ENCODE data around the gene SPARCL1.
"Not testable (repeated sequence)": the region's sequence is repeated elsewhere in the genome, so short reads cannot be mapped to it uniquely, and the experiment has no call there.

The SPARCL1 gene

DNA sequence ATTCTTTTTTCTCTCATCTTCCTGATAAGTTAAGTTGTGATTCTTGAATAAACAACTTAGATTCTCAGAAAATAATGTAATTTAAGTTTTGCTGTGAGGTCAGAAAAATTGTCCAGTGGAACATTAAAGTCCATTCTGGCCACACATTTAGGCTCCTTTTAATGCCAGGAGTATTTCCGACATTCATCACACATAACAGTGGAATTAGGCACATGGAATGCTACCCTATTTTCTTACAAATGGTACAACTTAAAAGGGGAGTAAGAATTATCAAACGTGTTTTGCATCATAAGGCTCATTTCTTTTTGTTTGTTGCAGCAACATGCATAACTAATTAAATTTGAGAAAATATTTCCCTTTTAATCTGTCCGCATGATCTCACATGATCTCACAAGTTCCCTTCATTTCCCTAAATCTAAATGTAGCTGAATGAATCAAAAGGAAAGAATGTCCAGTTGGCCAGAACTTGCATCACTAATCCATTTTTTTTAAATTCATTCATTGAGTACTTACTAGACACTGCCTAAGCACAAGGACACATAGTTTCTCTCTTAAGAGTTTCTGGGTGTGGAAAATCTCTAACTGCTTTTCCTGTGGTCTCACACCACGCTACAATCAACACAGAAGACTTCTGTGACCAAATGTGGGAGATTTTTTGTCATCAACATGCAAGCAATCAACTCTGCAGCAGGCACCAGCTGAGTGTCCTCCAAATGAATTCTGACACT, 22.0 kb downstream of the SPARCL1 start:
- DNase-seq (ENCODE audit: low read depth): peak; percentile 52
- no peak overlapping the region for H3K4me3 ChIP-seq (ENCODE audit: low read depth, low read length)

DNA sequence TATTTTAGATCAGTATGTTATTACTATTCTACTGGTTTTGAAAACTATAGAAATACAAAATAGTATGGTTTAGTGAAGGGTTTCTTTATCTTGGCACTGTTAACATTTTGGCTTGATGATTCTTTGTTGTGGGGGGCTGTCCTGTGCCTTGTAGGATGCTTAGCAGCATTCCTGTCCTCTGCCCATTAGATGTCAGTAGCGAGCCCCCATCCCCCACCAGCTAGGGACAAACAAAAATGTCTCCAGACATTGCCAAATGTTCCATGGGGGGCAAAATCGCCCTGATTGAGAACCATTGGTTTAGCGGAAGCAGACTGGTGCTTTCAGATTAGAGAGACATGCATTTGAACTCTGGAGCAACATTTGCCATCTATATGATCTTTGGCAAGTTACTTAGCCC, 23.3 kb downstream of the SPARCL1 start:
- DNase-seq (ENCODE audit: low read depth): no peak
- H3K4me3 ChIP-seq (ENCODE audit: low read depth, low read length): no peak overlapping the region

DNA sequence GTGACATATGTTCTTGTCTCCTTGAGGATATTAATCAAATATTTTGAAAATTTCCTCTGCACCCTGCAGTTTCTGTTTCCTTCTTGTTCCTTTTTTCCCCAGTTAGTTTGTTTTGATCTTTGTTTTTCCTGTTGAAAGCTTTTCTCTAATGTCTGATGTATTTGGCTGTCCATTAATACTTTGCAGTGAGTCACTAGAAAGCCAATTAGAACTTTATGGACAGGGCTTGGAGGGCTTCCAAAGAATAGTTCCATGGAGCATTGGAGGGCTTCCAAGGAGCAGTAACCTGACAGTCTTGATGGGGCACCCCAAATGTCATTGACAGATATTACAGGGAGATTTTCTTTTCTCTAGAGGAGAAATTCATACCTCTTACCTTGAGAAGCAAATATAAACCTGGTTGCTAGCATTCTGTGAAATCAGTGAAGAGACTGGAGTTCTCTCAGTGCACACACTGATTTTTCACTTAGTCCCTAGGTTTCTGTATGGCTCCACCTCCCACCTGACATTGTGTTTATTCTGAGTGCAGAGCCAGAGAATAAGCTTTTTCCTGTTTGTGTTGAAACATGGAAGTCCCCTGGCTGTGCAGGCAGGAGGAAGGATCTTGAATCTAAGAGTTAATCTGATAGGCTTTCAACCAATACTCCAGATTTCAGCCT, 26.5 kb downstream of the SPARCL1 start:
- no peak overlapping the region for H3K4me3 ChIP-seq (ENCODE audit: low read depth, low read length)
- no peak for DNase-seq (ENCODE audit: low read depth)

DNA sequence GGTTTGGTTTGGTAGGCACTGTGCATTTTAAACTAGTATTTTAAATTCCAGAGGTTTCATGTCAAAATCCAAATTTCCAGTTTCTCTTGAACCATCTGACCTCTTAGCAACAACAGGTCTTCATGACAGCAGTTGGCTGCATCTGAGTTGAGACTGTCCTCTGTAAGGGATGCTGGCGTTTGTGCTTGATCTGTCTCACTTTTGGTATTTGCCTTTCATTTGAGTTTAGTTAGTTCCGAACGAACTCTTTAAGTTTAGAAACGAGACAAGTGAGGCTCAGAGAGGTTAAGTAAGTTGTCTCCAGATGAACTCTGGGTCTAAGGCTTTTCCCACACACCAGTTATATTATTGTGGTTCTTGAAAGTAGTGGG, 29.1 kb downstream of the SPARCL1 start:
- DNase-seq (ENCODE audit: low read depth): no peak
- no peak overlapping the region for H3K4me3 ChIP-seq (ENCODE audit: low read depth, low read length)

DNA sequence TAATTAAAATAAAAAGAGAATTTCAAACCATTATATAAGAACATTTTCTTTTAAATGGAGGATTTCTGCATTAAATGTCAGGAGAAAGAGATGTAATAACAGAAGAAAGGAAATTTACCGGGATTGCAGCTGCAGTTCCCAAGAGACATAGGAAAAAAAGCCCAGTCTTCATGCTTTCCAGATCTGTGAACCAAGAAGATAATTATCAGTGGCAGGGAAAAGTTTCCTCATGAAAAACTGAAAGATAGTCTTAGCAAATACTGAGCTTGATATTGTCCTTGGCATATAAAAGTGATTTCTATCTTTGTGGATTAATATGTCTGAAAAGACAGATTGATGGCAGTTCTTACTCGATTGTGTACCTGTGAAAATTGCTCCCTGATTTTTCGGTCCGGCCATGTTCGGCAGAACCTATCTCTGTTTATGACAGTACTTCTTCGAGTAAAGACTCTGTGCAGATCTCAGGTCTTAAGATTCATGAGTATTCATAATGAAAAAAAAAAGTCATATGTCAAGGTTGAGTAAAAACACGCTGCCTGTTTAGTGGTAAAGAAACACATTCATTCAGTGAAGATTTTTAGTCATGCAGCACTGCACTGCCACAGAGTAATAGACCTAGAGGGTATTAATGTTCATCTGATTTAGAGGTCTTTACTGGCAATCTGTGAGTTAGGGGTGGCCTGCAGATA, 29.6 kb downstream of the SPARCL1 start:
- DNase-seq (ENCODE audit: low read depth): no peak
- no peak overlapping the region for H3K4me3 ChIP-seq (ENCODE audit: low read depth, low read length)

DNA sequence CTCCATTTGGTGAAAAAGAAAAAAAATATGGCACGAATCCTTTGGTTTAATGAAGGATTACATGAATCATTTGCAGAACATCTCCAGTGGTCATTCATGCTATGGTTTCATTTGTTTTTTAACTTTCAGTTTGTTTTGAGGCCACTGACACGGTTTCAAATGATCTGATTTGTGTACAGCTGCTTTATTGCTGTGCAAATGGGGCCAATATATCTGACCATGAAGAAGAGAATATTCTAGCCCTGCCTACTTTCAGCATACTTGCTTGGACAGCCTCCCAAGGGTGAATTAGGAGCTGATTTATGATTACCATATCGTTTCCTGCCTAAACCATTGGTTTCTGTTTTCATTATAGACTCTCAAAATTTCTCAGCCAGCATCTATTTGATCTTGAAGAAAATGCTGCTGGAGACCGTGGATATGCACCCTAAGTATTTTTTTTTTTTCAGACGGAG, 30.7 kb downstream of the SPARCL1 start:
- peak; percentile 80 for DNase-seq (ENCODE audit: low read depth)
- peak overlapping the region; percentile 10 for H3K4me3 ChIP-seq (ENCODE audit: low read depth, low read length)

DNA sequence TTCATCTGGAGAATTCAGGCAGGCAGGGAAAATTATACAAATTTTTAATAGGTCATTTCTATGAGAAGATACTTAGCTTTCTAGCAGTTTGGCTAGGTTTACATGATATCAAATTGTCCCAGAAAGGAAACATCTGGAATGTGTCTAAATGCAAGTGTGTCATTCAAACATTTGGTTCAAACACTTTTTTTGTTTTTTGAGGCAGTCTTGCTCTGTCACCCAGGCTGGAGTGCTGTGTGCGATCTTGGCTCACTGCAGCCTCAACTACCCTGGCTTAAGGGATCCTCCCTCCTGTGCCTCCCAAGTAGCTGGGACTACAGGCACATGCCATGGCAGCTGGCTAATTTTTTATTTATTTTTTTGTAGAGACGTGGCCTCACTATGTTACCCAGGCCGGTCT, 31.6 kb downstream of the SPARCL1 start:
- no peak for DNase-seq (ENCODE audit: low read depth)

DNA sequence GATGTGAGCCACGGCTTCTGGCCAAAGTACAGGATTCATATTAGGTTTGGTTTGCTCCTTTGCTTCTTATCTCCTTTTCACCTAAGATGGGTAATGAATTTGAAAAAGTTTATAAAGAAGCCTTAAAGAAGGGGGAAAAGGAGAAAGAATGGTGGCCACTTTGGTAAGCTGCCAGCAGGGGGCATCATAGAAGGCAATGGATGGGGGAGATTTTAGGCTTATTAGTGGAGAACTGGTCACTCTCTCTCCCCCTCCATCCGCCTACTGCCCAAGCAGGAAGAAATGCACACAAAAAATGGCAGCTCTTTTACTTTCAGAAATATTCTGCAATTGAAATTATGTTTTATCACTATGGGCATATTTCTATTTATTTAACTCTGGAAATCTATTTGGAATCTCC, 32.0 kb downstream of the SPARCL1 start:
- DNase-seq (ENCODE audit: low read depth): no peak

More for the DNA sequence above, 31.6 kb downstream of the SPARCL1 start:
- H3K4me3 ChIP-seq (ENCODE audit: low read depth, low read length): no peak overlapping the region

DNA sequence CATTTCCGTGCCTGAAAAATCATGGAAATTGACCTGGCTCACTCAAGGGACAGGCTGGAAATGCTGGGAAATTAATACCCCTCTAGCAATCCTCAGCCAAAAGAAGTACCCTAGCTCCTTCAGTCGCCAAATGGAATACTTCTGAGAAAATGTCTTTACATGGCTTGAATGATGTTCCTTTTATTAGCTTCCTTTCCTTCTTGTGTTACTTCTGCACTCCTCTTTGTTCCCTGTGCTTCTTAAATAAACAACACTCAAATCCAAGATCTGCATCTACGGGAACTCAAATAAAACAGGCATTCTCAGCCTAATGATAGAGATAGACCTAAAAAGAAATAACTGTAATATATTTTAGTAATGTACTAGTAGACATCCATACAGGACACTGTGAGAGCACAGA, 36.1 kb downstream of the SPARCL1 start:
- no peak for DNase-seq (ENCODE audit: low read depth)
- no peak overlapping the region for H3K4me3 ChIP-seq (ENCODE audit: low read depth, low read length)

More for the DNA sequence above, 32.0 kb downstream of the SPARCL1 start:
- no peak overlapping the region for H3K4me3 ChIP-seq (ENCODE audit: low read depth, low read length)

DNA sequence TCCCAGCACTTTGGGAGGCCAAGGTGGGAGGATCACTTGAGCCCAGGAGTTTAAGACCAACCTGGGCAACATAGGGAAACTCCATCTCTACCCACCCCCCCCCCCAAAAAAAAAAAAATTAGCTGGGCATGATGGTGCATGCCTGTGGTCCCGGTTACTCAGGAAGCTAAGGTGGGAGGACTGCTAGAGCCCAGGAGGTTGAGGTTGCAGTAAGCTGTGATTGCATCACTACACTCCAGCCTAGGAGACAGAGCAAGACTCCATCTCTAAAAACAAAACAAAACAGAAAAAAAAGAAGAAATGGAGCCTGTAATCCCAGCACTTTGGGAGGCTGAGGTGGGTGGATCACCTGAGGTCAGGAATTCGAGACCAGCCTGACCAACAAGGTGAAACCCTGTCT, 37.3 kb downstream of the SPARCL1 start:
- not testable (repeated sequence) for DNase-seq (ENCODE audit: low read depth); H3K4me3 ChIP-seq (ENCODE audit: low read depth, low read length)

DNA sequence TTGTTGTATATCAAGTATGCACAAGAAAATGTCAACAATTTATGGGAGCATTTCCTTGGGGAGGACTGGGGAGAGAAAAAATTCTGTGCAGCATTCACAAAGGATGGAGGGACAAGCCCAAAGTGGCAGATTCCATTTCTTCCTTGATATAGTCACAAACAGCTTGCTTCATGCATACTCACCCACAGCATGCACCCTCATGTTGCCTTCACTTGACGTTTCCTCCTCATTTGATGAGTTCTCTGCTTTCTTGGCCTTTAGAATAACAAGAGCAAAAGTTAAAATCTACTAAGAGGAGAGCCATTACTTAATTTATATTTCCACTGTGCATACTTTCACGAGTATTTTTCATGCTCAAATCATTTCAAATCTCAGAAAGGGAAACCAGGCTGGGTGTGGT, 37.7 kb downstream of the SPARCL1 start:
- no peak overlapping the region for H3K4me3 ChIP-seq (ENCODE audit: low read depth, low read length)
- no peak for DNase-seq (ENCODE audit: low read depth)

DNA sequence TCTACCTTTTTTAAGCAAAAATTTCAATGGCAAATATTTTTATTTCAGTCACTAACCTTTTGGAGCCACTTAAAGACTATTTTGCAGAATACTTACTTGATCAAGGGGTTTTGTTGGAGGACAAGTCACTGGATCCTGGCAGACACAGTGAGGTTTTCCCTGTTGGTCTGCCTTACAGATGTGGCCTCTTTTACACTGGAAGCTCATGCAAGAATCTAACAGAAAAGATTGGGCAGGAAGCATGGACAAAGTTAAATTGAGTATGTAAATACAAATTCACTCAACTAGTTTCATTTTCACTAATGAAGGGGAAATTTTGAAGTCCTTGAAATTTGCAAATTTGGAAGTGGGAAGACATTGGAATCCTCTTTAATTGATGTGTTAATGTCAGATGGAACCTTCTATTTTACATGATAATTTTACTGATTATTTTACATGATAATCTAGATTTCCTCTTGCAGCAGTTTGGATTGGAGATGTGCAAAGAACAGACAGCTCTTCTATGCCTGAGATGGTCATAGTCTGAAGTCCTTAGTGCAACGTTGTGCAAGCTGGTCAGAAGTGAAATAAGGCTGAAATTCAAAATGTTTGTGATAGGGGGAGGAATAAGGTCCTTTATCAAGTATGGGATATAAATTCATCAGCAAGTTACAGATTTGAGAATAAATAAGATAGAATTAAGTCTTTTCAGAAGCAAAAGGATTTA, 38.4 kb downstream of the SPARCL1 start:
- H3K4me3 ChIP-seq (ENCODE audit: low read depth, low read length): no peak overlapping the region
- no peak for DNase-seq (ENCODE audit: low read depth)

DNA sequence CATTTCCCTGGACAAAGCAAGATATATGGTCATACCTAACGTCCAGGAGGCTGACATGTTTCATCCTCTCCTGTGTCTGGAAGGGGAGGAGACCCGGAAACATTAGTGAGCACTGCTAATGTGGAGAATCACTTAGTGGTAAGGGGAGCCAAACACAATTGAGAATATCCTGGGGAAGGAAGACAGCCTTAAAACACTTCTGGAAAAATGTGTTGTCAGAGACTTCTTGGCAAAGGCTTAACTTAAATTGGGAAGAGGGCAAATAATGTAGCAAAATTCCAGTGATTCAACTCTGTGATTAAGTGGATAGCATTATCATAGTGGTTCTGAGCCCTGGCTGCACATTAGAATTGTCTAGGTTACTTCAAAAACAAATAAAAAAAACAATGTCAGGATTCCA, 39.5 kb downstream of the SPARCL1 start:
- no peak overlapping the region for H3K4me3 ChIP-seq (ENCODE audit: low read depth, low read length)
- DNase-seq (ENCODE audit: low read depth): no peak

DNA sequence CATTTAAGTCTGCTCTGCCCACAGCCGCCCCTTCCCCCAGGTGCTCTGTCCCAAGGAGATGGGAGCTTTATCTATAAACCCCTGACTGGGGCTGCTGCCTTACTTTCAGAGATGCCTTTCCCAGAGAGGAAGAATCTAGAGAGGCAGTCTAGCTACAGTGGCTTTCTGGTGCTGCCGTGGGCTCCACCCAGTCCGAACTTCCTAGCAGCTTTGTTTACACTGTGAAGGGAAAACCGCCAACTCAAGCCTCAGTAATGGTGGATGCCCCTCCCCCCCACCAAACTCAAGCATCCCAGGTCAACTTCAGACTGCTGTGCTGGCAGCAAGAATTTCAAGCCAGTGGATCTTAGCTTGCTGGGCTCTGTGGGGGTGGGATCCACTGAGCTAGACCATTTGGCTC, 40.5 kb downstream of the SPARCL1 start:
- H3K4me3 ChIP-seq (ENCODE audit: low read depth, low read length); DNase-seq (ENCODE audit: low read depth): not testable (repeated sequence)

DNA sequence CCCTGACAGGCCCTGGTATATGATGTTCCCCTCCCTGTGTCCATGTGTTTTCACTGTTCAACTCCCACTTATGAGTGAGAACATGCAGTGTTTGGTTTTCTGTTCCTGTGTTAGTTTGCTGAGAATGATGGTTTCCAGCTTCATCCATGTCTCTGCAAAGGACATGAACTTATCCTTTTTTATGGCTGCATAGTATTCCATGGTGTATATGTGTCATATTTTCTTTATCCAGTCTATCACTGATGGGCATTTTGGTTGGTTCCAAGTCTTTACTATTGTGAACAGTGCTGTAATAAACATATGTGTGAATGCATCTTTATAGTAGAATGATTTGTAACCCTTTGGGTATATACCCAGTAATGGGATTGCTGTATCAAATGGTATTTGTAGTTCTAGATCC, 45.9 kb downstream of the SPARCL1 start:
- DNase-seq (ENCODE audit: low read depth); H3K4me3 ChIP-seq (ENCODE audit: low read depth, low read length): not testable (repeated sequence)

DNA sequence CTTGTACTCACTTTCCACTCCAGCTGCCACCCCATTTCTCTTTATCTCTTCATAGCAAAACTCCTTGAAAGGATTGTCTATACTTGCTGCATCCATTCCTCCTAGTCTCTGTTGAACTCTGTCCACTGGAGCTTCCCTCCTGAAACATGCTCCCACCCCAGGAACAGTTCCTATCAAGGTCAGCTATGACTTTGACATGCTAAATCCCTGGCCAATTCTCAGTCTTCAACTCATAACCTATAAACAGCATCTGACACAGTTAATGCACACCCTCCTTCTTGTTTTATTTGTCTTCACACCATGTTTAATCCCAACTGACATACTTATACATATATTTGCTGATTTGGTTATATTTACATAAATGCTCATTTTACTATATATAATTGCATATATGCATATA, 47.8 kb downstream of the SPARCL1 start:
- H3K4me3 ChIP-seq (ENCODE audit: low read depth, low read length): no peak overlapping the region

DNA sequence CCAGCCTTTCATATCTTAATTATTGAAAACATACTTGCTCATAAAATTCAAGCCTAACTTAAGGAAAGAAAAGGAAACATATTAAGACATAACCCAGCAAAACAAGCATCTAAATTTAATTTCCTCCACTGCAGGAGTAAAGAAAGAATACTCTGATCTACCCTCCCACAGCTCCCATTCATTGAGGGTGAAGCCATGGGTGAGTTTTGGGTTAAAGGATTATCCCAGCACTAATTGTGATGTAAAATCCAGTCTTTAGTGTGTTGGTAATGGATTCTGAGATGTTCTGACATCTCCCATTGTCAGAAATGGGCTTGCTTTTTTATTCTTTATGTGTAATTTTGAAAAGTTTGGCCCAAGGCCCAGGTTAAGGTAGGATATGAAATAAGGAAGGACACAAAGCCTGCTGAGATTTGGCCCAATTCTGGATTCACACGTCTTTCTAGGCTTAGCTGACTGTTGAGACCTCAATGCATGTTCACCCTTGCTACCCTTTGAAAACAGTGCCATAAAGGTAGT, 50.4 kb downstream of the SPARCL1 start:
- no peak for DNase-seq (ENCODE audit: low read depth)
- no peak overlapping the region for H3K4me3 ChIP-seq (ENCODE audit: low read depth, low read length)

More for the DNA sequence above, 47.8 kb downstream of the SPARCL1 start:
- no peak for DNase-seq (ENCODE audit: low read depth)

DNA sequence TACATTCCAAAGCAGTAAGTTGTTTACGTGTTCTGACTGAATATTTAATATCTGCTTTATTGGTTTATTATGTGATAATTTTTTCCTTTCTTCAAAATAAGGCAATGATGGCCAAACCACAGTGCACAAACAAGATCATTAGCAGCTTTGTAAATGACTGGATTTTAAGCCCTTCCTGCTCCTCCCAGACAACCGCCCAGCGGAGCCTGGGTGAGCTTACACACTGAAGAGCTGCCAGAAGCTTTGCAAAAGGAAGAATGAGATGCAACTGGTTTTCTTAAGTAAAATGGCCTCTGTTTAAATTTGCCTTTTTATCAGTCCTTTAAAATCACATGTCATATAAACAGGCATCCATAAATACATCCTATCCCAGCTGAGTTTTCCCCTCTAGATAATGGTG, 52.2 kb downstream of the SPARCL1 start:
- H3K4me3 ChIP-seq (ENCODE audit: low read depth, low read length): no peak overlapping the region
- DNase-seq (ENCODE audit: low read depth): no peak

DNA sequence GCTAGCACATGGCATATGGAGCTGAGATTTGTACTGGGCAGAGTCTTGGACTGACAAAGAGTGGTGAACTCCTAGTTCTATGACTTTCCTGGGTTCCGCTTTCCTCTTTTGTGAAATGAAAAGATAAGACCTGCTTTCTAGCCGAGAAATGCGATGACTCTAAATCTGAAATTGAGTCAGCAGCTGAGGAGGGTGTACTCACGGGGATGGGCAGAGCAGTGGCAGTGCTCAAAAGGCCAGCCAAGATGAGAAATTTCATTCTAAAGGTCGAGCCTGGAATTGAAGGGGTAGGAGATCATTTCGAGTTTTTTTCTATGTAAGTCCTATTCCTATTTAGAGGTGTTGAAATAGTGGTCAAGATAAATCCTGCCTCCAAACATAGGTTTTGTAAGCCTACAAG, 59.8 kb downstream of the SPARCL1 start:
- no peak for DNase-seq (ENCODE audit: low read depth)
- no peak overlapping the region for H3K4me3 ChIP-seq (ENCODE audit: low read depth, low read length)
